ENCODE data around the gene SSR2. TPM values are rescaled to one million over a fixed set of nuclear protein-coding genes. Genes with fewer than 3 reads are reported as not detected.
A peak's percentile ranks its signal among the peaks of the same experiment; 100 is the strongest.

SSR2 gene
- 100 to 1,000 TPM; 349 to 450 (median 397) TPM for polyA plus RNA-seq (ENCODE audit: insufficient read length in 4 of 4)

GRCh38 chr1:156020293-156021092, at the start of gene SSR2:
TSS of gene SSR2 (minus strand) at chr1:156020951. CDS start at chr1:156020167, 784 bp downstream.
- peak; percentile 73 to 89 (median 82) for DNase-seq (ENCODE audit: low read depth in 4 of 4, low spot score in 2 of 4)

GRCh38 chr1:156070548-156070947, 49.8 kb upstream of the SSR2 start:
- DNase-seq (ENCODE audit: low read depth in 4 of 4, low spot score in 2 of 4) = no peak

GRCh38 chr1:156069490-156070455, 49.0 kb upstream of the SSR2 start:
- DNase-seq (ENCODE audit: low read depth in 4 of 4, low spot score in 2 of 4) = no peak

GRCh38 chr1:156067262-156067661, 46.5 kb upstream of the SSR2 start:
- no peak for DNase-seq (ENCODE audit: low read depth in 4 of 4, low spot score in 2 of 4)

- no peak for DNase-seq (ENCODE audit: low read depth in 4 of 4, low spot score in 2 of 4)
Observed at GRCh38 chr1:156065871-156066270, 45.1 kb upstream of the SSR2 start.

- DNase-seq (ENCODE audit: low read depth in 4 of 4, low spot score in 2 of 4) = no peak
Observed at GRCh38 chr1:156065212-156065611, 44.5 kb upstream of the SSR2 start.

GRCh38 chr1:156064615-156065014, 43.9 kb upstream of the SSR2 start:
- DNase-seq (ENCODE audit: low read depth in 4 of 4, low spot score in 2 of 4) = no peak

GRCh38 chr1:156063997-156064285, 43.2 kb upstream of the SSR2 start:
- DNase-seq (ENCODE audit: low read depth in 4 of 4, low spot score in 2 of 4) = no peak

GRCh38 chr1:156062189-156062588, 41.4 kb upstream of the SSR2 start:
- no peak for DNase-seq (ENCODE audit: low read depth in 4 of 4, low spot score in 2 of 4)

GRCh38 chr1:156060937-156061636, 40.3 kb upstream of the SSR2 start, which contains the start of gene RAB25:
TSS of gene RAB25 (plus strand) at chr1:156061160. CDS start at chr1:156061401, 241 bp downstream.
- DNase-seq (ENCODE audit: low read depth in 4 of 4, low spot score in 2 of 4) = no peak

GRCh38 chr1:156056326-156056849, 35.6 kb upstream of the SSR2 start:
- no peak for DNase-seq (ENCODE audit: low read depth in 4 of 4, low spot score in 2 of 4)

- no peak for DNase-seq (ENCODE audit: low read depth in 4 of 4, low spot score in 2 of 4)
Observed at GRCh38 chr1:156055281-156056048, 34.7 kb upstream of the SSR2 start.

GRCh38 chr1:156054500-156055280, 33.9 kb upstream of the SSR2 start, which contains the start of gene LAMTOR2:
TSS of gene LAMTOR2 (plus strand) at chr1:156054782. CDS start at chr1:156054890, 108 bp downstream.
- peak; percentile 93 to 99 (median 97) for DNase-seq (ENCODE audit: low read depth in 4 of 4, low spot score in 2 of 4)

GRCh38 chr1:156053768-156054499, 33.2 kb upstream of the SSR2 start, which contains the start of gene UBQLN4:
TSS of gene UBQLN4 (minus strand) at chr1:156053798. CDS start at chr1:156053701, 97 bp downstream.
- DNase-seq (ENCODE audit: low read depth in 4 of 4, low spot score in 2 of 4) = peak; percentile 72 to 86 (median 78)

GRCh38 chr1:156052862-156053767, 32.4 kb upstream of the SSR2 start:
- DNase-seq (ENCODE audit: low read depth in 4 of 4, low spot score in 2 of 4) = peak in 2 of 4 donors; percentile 23 to 49

GRCh38 chr1:156051011-156051725, 30.4 kb upstream of the SSR2 start:
- no peak for DNase-seq (ENCODE audit: low read depth in 4 of 4, low spot score in 2 of 4)
